NCI-H2227 treated with DMSO at 0.1 percent for 48 hours (cell line): ENCODE results near the gene RNU4-1.
A peak's percentile ranks its signal among the peaks of the same experiment; 100 is the strongest.
"Not testable (repeated sequence)": the region's sequence is repeated elsewhere in the genome, so short reads cannot be mapped to it uniquely, and the experiment has no call there.

ENCODE experiments used
- DNase-seq: peaks from one replicate; lab custom pipeline; 2025; lab: John Stamatoyannopoulos, UW

Gene RNU4-1

DNA sequence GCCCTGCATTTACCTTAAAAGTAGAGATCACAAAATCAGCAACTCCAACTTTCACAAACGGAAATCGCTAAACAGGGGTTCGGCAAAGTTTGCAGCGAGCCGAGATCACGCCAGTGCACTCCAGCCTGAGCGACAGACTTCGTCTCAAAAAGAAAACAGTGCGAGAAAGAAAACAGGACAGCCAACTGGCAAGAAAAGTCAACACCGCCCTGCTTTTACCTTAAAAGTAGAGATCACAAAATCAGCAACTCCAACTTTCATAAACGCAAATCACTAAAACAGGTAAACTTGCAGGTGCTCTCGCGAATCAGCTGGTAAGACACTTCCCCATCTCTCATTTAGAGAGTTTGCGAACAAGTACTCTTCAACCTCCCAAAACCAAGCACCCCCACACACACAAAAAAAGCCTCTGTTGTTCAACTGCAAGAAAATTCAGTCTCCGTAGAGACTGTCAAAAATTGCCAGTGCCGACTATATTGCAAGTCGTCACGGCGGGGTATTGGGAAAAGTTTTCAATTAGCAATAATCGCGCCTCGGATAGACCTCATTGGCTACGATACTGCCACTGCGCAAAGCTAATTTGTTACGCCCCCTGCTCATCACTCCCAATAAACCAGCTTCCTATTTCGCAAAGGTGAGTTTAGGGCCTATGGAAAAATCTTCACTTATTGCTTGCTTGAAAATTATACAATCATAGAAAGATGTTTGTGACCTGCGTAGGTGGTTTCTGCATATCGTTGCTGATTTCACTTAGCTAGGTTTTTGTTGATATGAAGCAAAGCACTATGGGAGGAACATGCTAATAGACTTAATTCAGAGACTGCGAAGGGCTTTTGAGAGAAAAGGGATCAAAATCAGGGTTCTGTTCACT, at the start of gene RNU4-1:
Gene RNU4-1, minus strand, starts transcription at position 577 of the 871 bp plus-strand sequence.
- peak; percentile 98 for DNase-seq

DNA sequence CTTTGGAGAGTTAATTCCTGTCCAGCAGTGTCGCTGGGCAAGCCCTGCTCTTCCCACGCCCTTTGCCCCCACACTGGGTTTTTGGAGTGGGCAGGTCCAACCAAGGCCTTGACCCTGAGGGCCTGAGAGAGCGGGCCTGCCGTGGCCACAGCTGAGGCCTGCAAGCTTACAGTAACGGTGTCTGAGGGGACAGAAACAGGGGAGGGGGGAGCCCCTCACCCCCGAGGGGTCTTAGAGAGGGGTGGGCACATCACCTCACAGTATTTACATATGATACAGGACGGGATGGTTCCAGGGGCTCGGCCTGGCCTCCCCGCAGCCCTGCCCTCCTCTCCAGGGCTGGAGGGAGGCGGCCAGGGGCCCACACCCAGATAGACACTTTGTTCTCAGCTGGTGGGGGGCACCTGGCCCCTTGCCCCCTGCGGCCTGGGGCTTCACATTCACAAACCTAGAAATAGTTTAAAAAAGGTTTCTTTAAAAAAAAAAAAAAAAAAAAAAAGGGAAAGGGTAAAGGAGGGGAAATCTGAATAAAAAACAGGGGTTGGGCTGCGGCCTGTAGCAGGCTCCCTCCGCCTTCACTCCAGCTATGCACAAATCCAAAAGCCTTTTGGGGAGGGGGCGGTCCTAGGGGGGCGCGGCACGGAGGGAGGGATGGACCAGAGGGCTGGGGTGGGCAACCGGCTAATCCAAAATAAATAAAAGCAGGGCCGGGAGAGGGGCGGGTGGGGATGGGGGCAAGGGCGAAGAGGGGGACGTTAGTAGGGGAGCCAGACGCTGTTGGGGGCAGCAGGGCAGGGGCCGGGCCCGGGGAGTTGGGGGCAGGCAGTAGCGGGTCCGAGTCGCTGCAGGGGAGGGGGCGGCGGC, 49.4 kb upstream of the RNU4-1 start:
- no peak for DNase-seq

DNA sequence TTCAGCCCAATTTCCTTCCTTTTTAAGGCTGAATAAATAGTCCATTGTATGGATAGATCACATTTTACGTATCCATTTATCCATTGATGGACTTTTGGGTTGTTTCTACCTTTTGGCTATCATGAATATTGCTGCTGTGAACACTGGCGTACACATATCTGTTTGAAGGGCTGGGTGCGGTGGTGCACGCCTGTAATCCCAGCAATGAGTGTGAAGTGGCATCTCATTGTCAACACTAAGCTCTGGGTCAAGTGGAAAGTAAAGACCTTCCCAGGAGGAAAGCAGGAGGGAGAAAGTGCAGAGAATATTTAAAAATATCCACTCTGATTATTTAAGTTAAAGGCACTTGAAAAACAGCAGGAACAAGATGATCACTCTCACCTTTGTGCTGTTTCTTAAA, 46.2 kb upstream of the RNU4-1 start:
- peak; percentile 39 for DNase-seq

DNA sequence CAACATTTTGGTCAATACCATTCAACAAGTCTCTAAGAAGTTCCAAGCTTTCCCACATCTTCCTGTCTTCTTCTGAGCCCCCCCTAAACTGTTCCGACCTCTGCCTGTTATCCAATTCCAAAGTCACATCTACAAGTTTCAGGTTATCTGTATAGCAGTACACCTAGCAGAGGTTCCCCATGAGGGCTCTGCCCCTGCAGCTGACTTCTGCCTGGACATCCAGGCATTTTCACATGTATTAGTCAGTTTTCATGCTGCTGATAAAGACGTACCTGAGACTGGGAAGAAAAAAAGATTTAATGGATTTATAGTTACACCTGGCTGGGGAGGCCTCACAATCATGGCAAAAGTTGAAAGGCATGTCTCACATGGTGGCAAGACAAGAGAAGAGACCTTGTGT, 44.7 kb upstream of the RNU4-1 start:
- no peak for DNase-seq

DNA sequence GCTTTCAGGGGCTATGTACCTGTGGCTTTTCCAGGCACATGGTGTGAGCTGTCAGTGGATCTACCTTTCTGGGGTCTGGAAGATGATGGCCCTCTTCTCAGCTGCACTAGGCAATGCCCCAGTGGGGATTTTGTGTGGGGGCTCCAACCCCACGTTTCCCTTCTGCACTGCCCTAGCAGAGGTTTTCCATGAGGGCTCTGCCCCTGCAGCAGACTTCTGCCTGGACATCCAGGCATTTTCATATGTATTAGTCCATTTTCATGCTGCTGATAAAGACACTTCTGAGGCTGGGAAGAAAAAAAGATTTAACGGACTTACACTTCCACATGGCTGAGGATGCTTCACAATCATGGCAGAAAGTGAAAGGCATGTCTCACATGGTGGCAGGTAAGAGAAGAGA, 43.4 kb upstream of the RNU4-1 start:
- DNase-seq = not testable (repeated sequence)

DNA sequence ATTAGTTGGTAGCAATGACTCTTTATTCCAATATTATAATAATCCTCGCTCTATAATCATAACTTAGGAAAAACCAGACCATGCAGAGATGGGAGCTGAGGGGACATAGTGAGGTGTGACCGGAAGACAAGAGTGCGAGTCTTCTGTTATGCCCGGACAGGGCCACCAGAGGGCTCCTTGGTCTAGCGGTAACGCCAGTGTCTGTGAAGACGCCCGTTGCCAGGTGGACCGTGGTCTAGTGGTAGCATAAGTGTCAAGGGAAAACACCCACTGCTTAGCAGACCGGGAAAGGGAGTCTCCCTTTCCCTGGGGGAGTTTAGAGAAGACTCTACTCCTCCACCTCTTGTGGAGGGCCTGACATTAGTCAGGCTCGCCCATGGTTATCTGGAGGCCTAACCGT, 42.4 kb upstream of the RNU4-1 start:
- not testable (repeated sequence) for DNase-seq

DNA sequence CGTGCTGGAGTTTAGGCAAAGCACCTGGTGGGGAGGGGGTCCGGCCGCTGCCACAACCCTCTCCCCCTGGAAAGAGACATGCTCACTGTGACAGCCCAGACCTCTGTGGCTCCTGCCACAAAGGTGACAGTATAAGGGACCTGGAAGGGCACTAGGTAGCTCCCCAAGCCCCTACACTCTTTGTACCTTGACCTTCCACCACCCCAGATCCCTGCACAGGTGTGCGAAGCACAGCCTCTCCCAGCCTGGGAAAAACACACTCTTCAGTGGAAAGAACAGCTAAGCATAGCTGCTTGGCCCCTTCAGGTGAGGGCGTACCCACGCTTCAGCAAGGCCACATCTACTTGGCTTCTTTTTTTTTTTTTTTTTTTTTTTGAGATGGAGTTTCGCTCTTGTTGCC, 39.5 kb upstream of the RNU4-1 start:
- no peak for DNase-seq

DNA sequence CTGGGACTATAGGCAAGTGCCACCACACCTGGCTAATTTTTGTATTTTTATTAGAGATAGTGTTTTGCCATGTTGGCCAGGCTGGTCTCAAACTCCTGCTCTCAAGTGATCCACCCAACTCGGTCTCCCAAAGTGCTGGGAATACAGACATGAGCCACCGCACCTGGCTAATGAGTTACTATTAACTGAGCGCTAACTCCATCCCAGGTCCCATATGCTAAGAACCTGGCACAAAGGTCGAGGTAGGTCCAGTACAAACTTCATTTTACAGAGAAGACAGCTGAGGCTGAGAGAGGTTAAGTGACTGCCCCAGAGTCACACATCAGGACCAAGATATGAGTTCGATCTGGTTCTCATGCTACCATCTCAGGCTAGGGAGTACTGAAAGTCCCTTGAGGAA, 39.0 kb upstream of the RNU4-1 start:
- no peak for DNase-seq

DNA sequence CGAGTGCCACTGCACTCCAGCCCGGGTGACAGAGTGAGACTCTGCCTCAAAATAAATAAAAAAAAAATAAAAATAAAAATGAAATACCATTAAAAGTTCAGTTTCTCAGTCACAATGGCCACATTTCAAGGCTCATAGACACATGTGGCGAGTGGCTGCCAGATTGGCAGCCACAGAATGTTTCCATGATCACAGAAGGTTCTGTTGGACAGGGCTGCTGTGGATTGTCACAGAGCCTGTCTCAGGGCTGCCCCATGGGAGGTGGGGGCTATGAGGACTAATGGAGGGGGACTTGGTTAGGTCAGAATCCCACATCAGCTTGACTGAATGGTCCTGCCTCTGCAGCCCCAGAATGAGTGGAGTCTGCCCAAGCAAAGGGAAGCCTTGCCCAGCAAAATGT, 38.4 kb upstream of the RNU4-1 start:
- DNase-seq = no peak

DNA sequence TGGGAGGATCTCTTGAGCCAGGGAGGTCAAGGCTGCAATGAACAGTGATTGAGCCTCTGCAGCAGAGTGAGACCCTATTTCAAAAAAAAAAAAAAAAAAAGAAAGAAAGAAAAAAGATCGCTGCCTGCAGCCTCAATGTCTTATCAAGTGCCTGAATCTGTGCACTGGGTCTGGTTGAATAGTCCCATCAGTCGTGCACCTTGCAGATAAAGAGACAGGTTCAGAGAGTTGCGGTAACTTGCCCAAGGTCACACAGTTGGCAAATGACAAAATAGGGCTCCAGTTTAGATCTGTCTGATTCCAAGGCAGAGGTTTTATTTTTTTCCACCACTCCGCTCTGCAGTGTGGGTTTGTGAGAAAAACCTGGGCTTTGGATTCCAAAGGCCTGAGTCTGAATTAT, 35.2 kb upstream of the RNU4-1 start:
- DNase-seq = no peak

DNA sequence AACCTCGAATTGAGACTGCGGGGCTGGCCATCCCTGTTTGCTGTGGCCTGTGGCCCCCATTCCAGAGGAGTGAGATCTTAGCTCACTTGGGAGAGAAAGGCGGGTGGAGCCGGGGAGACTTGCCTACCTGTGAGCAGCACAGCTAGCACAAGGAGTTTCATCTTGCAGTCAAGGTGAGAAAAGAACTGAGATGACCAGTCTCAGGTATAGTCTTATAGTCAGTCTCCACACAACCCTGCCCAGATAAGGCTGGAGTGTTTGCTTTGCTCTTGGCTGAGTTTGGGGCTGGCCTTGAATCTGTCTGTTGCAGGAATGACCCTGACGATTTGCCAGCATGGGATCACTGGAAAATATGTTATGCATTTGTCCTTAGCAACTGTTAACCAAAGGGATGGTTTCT, 34.6 kb upstream of the RNU4-1 start, which contains the start of gene PLA2G1B:
Gene PLA2G1B, minus strand, starts transcription at position 187 of the 400 bp plus-strand sequence. Its CDS starts 26 bp downstream, at position 161.
- DNase-seq = no peak

DNA sequence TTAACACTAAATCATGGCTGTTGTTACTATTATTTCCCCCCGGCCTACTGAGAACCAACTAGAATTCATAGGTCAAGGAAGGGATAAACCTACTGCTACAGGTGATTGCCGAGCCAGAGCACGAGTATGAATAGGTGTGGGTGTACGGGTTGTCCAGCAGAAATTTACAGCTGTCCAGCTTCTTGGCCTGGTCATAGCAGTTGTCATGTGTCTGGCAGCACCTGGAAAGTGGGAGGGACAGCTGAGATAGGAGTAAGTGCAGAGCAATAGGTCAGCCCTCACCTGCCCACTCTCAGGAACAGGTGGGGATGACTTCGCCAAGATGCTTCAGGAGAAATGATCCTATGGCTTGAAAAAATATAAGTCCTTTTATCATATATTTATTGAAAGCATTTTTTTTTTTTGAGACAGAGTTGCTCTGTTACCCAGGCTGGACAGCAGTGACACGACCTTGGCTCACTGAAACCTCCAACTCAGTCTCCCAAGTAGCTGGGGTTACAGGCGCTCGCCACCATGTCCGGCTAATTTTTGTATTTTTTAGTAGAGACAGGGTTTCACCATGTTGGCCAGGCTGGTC, 31.9 kb upstream of the RNU4-1 start:
- no peak for DNase-seq

DNA sequence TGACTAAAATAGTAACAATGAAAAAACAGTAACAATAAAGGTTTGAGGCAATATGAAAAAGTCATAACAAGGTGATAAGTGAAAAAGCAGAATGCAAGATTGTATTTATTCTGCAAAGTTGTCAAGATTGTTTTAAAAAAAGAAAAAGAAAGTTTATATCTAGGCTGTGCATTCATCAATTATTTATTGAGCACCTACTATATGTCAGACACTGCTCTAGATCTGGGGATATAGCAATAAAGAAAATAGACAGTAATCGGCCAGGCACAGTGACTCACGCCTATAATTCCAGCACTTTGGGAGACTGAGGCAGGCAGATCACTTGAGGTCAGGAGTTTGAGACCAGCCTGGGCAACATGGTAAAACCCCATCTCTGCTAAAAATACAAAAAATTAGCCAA, 30.7 kb upstream of the RNU4-1 start:
- DNase-seq = no peak

DNA sequence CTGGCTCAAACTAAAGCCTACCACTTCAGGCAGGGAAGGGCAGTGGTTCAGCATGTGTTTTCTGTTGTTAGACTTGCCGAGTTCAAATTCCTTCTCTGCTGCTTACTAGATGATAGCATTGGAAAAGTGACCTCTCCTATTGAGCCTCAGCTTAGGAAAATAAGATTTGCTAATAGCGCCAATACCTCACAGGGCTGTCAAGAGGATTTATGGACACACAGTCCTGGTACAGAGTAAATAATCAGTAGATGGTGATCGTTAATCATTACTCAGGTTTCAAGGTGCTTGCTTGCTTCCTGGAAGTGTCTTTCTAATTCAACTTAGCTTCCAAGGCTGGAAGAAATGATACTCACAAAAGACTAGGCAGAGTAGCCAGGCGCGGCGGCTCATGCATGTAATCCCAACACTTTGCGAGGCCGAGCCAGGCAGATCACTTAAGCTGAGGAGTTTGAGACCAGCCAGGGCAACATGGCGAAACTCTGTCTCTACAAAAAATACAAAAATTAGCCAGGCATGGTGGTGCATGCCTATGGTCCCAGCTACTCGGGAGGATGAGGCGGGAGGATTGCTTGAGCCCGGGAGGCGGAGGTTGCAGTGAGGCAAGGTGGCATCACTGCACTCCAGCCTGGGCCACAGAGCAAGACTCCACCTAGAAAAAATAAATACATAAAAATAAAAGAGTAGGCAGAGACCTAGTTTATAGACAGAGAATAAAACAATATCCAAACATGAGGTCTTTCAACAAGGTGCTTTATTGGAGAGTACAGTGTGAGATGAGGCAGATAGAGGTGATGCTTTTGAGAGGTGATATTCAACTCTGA, 28.6 kb upstream of the RNU4-1 start:
- no peak for DNase-seq

DNA sequence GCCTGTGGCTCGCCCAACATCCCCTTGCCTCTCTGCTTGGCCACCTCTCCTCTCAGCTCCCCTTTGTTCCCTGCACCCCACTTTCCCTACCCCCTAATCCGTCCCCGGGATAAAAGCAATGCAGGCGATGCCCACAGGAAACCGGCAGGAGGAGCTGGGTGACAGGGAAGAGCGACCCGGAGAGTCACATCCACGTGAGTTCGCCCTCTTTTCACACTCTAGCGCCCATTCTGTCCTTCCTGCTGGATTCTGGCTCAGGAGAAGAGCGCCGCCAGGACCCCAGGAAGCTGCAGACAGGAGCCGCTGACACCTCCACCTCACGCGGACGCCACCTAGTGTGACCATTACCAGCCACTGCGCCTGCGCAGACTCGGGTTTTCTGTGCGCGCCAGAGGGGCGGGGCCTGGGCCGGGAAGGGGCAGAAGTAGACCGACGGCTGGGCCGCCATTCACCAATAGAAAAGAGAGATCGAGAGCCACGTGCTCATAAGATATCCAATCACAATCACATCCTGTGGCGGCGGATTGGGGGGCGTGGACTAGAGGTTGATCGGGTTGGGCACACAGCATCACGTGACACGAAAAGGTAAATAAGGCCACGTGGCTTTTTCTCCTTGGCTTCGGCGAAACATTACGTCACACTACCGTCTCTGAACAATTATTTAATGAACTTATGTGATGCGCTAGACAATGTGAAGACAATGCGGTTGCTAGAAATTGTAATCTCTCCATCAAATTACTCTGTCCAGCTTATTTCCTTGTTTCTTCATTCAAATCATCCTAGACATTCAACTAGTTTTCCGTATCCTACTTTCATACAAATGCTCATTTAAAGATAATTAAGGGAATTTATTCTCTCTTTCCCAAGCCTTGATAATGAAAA, 24.4 kb upstream of the RNU4-1 start:
- peak; percentile 99 for DNase-seq

DNA sequence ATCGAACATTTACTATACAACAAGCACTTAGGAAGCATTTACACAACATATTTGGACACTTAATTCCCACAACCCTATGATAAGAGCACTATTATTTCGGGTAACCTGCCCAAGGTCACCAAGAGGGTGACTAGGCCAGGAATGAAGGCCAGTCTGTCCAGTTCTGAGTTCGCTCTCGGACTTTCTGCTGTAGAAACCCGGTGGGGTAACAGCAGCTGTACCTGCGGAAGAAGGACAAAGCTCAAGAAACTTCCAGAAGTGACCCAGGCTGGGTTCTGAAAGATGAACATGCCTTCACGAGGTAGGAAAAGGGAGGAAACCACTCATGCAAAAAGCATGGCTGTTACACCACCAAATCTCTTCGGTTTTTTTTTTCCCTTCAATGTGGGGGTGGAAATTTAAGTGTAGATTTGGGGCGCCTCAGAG, 23.8 kb upstream of the RNU4-1 start:
- no peak for DNase-seq

DNA sequence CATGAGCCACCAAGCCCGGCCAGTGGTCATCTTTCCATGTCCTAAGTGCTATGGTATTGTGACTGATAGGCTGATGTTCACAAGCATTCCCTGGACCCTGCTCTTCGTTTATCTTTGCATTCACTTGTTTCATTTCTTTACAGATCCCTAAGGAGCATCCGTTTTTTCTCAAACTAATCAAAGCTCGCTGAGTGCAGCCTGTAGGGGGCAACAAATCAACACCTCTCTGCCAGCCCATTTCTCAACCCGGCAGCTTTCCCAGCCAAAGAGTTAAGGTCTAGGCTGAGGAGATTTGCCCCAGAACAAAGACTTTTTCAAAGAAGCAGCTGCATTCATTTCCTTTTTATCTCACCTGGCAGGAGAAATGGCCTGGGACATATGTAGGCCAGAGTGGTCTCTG, 21.2 kb upstream of the RNU4-1 start:
- DNase-seq = no peak

DNA sequence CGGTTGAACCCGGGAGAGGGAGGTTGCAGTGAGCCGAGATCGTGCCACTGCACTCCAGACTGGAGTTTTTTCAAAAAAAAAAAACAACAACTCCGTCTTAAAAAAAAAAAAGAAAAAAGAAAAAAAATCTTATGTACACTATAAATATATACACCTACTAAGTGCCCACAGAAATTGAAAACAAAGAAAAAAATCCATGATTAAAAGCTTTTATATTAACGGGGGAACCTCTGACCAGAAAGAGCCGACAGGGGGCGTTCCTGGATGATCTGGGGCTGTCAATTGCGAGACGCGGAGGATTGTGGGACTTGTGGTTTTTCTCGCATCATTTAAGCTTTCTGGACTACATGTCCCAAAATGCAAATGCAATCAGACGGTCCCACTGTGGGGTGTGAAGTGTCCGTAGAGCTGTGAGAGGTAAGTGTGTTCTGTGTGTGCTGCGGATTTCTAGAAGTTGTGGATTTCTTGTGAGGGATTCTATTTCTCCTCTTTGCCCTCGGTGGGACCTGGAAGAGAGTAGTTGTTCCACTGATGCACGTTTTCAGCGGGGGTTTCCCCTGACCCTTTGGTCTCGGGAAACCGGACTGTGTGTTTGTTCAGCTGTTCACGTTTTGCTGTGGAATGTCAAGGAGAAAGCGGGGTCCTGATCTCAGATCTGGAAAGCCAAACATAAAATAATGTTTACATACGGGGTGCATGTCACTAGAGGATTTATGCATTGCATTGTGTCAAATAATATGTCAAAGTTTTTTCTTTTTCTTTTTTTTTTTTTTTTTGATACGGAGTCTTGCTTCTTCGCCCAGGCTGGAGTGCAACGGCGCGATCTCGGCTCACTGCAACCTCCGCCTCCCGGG, 9.2 kb upstream of the RNU4-1 start, which contains the start of gene SIRT4:
Gene SIRT4, plus strand, starts transcription at position 360 of the 854 bp plus-strand sequence. CDS start 1,241 bp downstream, outside the sequence.
- DNase-seq = peak; percentile 90

DNA sequence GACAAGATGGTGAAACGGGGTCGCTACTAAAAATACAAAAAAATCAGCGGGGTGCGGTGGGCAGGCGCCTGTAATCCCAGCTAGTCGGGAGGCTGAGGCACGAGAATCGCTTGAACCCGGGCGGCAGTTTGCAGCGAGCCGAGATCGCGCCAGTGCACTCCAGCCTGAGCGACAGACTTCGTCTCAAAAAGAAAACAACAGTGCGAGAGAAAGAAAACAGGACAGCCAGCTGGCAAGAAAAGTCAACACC, 701 bp downstream of the RNU4-1 start:
- no peak for DNase-seq
